ENCODE measurements around the gene IP6K2.

The IP6K2 gene

DNA sequence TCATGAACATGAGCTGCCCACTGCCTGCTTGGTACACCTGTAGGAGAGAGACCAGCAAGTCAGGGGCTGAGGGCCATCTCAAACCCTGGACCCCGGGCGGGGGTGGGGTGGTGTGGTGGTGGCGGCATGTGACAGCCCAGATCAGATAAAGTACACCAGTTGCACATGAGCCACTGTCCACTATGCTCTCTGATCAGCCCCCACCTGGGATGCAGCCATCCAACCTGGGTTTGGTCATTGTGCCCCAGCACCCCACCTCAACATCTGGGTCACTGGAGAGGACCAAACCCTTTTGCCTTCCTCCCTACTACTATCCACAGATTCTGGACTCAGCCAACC is 28.3 kb downstream of the IP6K2 start:
- DNase-seq (ENCODE audit: low spot score) = no peak

DNA sequence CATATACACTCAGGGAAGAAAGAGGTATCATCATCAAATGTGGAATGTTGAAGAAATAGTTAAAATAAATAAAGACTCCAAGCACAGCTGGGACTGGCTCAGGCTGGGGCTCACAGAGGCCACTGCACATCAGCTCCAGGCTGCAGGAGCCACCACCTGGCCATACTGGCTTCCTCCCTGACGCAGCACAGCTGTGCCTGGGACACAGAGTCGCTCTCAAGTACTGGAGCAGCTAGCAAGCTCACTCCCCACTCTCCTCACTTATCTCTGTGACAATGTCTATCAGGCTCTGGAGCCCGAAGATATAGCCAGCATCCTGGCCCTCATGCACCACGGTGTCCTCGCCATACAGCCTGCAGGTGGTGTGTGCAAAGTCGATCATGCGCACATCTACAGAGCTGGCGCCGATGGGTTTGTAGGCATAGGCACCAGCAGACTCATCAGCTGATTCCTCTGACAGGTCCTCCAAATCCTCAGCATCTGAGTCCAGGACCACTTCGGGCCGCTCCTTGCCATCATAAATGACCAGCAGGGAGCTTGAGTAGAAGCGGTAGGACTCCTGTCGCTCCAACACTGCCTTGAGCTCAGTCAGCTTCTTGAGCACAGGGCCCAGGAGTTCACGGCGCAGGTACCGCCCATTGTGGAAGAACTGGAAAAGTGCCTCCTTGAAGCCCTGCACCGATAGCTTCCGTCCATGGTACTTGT is 28.8 kb downstream of the IP6K2 start:
- no peak for DNase-seq (ENCODE audit: low spot score)

DNA sequence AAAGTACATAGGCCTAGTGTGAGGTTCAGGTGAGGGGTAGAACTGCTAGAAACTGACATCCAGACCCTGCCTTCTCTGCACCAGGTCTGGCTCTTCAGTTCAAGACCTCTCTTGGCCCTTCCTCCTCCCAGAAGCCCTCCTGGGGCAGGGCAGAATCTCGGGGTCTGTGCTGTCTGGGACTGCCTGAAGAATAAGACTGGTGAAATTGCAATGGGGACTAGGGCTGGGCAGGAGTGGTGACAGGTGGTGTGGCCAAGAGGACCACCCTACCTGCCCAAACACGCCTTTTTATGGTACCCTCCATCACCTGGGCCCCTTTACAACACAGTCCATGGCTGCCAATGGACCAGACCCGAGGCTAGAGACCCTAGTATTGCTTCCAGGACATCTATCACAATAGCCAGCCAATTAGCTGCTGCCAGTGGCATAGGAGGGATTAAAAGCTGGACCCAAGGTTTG is 29.8 kb downstream of the IP6K2 start:
- DNase-seq (ENCODE audit: low spot score) = no peak

DNA sequence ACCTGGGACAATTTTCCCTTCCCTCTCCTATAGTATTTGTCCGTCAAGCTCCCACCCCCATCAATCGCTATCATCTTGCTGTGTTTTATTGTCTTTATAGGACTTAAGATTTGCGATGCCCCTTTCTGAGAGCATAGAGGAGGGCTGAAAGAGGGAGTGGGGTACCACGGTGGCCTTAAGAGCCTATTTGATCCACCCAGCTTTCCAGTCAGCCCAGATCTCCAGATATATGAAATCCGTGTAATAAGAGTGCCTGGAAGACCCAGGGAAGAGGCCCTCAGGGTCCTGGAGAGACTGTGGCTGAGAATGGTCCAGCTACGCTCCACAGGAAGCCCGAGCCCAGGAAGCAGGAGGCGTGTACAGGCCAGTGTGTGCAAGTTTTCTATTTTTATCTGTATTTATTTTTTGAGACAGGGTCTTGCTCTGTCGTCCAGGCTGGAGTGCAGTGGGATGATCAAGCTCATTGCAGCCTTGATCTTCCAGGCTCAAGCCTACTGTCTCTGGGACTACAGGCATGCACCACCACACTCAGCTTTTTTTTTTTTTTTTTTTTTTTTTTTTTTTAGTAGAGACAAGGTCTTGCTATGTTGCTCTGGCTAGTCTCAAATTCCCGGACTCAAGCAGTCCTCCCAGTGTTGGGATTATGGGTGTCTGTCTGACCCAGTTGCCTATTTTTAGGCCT is 30.3 kb downstream of the IP6K2 start:
- DNase-seq (ENCODE audit: low spot score) = no peak

DNA sequence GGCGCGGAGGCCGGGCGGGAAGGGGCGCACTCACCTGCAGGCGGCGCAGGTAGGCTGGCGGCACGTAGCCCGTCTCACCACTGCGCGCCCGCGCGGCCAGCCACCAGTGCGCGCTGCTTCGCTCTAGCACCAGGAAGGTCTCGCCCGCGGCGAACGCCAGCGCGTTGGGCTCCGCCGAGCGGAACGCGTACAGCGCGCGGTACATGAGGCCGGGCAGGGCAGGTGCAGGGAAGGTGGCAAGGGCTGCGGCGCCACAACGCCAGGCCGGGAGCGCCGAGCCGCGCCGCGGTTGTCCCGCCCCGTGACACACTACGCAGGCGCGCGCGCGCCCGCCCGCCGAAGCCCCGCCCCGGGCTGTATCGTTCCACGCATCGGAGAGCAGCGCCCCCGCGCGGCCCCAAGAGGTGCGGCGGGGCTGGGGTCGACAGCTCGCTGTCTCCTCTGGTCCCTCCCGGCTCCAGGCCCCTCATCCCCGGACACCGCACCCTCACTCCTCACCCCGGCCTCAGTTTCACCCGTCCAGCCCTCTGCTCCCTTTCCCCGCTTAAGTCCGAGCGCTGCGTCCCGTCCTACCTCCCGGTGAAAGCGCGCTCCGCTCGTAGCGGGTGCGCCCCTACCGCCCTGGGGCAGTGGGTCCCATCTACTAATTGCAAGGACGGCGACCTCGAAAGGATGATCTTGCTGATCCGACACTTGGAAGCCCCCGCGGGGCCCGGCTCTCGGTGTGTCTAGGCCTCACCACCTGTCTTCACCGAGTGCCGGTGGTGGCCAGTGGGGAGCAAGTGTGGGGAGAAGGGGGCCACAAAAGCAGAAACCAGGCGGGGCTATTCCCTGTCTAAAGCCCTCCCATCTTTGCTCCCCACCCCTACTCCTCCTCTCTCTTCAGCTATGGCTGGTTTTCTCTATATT is 31.2 kb downstream of the IP6K2 start, which contains the start of gene NCKIPSD:
TSS of gene NCKIPSD (minus strand) at position 313 of the 909 bp plus-strand sequence. CDS start at position 205, 108 bp downstream.
- peak; percentile 89 for DNase-seq (ENCODE audit: low spot score)

DNA sequence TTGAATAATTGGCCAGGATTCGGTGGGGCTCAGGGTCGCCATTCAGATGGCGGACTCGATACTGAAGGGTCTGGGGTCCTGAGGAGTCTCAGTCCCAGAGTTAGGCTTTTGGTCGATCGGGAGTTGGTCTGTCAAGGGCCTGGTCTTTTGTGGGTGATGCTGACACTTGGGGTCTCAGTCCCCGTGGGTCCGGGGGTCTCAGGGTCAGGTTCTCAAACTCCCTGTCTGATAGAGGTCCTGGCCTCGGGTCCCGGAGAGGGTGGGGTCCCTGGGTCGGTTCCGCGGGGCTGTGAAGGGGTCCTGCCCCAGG is 31.8 kb downstream of the IP6K2 start:
- DNase-seq (ENCODE audit: low spot score) = no peak

DNA sequence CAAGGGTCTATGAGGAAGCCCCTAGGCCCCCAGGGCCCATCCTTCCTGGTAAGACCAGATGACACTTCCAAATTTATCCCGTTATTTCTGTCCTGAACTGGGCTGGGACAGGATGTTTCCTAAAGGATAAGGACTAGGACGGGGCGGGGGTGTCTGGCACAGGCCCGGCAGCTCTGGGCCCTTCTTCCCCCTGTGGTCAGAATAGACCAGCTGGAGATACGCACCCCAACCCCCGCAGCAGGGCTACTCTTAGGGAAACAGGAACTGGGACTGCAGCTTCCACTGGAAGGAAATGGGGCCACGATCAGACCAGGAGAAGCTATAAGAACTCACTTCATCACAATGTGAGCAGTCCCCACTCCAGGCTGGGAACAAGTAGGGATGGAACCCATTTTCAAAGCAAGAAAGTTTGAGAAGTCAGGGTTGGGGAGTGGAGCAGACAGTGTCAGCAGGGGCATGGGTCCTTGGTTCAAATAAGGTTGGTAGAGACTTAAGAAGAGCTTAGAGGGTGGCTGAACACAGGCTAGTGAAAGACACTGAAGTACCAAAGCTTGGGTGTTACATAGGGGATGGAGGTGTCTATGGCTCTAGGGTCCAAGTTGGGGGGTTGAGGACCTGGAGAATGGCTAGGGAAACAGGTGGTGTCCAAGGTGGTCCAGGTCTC is 32.4 kb downstream of the IP6K2 start:
- DNase-seq (ENCODE audit: low spot score) = no peak

DNA sequence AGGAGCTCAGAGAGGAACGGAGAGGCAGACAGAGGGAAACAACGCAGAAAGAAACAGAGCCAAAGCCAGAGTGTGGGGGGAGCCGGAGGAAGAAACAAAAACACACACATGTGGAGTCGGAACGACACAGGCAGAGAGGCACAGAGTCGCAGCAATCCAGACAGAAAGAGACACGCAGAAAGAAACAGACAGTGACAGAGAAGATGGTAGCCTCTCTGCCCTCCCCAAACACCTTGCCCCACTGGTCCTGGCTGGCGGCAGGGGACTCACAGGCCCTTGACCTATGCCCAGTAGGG is 33.0 kb downstream of the IP6K2 start:
- no peak for DNase-seq (ENCODE audit: low spot score)

DNA sequence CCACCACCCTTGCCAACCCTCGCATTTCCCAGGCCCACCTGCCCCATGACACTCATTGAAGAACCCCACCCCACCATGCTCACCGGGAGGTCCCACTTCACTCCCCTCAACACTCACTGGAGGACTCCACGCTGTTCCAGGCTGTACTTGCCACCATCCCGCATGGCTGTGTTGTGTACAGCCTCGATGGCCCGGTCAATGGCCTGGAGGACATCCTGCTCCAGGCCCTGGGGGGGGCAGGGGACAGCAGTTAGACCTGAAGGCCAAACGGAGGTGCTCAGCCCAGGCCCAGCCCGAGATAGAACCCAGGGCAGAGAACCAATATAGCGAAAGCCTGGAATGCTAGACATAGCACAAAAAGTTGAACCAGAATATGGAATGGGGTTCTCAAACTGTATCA is 34.2 kb downstream of the IP6K2 start:
- no peak for DNase-seq (ENCODE audit: low spot score)

DNA sequence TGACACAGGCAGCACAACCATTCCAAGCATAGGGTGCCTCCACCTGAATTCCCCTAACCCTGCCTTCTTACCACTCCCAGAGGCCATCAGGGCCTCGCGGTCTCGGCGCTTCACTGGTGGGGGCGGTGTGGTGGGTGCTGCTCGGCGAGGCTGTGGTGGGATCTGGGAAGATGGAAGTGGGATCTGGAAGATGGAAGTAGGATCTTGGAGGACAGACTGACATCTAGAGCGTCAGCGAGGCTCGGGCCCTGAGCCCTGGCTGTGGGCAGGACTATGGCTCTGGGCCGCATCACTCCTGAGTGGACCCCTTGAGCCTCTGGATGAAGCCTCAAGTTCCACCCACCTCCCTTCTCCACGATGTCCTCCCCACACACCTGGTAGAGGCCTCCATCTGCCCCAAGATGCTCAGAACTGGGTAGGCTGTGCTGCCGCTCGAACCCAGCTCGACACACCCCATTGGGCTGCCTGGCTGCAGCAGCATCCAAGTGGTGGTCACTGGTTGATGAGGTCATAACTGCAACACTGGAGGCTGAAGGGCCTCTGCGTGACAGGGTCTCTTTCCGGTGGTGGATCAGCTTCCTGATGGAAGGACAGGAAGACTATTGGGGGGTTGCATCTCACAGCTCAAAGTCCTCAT is 34.9 kb downstream of the IP6K2 start:
- DNase-seq (ENCODE audit: low spot score) = no peak

DNA sequence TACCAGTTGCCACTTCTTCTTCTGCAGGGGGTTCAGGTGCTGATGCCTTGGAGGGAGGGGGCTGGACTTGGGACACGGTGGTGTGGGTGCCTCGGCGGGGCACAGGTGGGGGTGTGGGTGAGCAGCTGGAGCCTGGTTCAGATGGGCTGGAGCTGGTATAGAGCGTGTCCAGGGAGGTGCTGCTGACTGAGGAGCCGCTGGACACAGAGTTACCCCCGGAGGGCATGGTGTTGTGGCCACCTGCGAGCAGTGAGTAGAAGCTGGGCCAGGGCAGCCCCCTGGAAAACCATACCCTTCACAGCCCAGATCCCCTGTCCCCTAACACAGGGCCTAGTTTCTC is 35.5 kb downstream of the IP6K2 start:
- DNase-seq (ENCODE audit: low spot score) = no peak

DNA sequence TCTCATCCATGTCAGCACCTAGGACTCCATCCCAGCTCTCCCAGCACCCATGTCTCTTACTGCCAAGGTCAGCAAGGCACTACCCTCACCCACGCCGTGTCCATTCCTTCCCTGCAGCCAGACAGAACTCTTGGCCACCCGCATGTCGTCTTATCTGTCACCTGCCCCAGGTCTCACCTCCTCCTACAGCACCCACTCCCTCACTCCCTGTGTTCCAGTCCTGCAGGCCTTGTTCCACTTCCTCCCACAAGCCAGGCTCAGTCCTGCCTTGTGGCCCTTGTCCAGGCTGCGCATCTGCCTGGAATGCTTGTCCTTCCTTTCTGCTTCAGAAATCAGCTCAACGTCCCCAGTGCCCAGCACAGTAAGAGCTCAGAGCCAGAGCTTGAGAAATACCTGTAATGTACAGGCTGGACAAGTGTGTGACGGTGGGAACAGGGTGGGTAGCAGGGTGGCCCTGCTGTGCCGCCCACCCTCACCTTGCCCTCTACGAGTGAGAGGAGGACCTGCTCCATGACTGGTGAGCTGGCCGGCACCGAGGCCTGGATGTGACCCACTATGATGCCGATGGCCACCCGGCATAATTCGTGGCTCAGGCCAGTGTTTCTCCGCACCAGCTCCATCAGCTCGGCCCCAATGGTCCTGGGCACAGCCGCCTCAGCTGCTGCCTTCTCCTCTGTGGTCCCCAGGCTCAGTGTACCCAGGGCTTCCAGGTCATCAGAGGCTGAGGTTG is 36.0 kb downstream of the IP6K2 start:
- no peak for DNase-seq (ENCODE audit: low spot score)

DNA sequence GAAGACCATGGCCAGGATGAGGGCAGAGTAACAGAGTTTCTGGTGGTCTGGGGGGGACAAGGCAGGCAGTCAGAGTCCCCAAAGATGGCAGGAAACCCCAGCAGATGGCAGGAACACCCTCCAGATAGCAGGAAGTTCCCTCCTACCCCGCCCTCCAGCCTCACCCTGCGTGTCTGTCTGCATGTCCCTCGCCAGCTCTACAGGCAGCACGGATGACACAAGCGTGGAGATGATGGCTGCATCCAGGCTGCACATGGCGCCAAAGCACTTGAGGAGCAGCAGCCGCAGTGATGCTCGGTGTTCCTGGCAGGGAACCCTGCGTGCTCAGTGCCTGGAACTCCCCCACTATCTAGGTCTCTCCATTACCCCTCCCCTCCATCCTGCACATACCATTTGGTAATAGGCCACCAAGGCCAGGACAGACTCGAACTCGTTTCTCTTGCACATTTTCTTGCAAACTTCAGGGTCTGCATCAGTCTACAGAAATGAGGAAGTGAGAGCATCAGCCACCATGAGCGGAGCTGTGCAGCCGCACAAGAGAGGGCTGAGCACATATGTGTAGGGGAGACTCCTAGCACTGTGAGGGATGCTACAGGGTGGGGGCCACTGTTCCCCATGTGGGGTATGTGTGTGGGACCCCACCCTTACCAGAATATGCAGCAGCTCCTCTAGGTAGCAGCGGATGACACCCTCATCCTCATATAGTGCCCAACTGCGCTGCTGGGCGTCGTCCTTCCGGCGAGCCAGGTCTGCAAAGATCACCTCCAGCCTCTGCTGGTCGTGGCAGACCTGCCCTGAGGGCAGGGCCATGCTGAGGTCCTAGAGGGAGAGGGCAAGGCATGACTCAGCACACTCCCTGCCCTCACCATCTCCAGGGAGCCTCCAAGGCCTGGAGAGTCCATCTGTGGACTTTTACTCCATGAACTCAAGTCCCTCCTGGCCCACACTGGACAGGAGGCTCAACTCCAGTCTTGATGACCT is 37.3 kb downstream of the IP6K2 start:
- no peak for DNase-seq (ENCODE audit: low spot score)

DNA sequence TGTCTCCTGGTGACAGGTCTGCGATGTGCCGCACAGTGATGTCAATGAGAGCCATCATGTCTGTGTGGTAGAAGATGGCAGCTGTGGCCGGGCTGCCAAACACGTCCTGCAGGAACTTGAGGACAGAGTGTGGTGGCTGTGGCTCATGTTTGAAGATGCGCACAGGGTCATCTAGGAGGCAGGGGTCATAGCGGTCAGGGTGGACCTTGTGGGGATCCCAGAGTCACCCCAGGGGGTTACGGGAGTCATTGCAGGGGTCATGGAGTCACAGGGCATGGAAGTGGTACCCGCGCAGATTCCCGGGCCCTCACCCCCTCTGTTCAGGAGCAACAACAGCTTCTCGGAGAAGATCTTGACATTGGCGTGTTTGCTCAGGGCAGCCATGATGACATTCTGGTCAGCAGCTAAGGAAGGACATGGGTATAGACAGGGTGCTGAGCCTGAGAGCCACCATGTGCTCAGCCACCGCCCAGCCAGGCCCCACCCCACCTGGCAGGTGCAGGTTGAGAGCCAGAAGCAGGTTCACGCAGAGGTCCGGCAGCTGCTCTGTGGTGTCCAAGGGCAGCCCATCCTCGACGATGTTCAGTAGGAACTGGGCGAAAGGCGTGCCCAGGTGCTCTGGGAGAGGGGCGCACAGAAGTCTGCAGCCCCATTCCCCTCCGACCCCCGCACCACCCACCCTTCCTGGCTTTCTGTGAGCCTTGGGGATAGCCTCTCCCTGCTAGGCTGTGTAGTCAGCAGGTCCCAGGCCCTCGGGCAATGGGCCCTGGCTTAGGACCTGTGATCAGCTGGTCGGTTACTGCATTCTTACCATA is 38.2 kb downstream of the IP6K2 start:
- DNase-seq (ENCODE audit: low spot score) = no peak

DNA sequence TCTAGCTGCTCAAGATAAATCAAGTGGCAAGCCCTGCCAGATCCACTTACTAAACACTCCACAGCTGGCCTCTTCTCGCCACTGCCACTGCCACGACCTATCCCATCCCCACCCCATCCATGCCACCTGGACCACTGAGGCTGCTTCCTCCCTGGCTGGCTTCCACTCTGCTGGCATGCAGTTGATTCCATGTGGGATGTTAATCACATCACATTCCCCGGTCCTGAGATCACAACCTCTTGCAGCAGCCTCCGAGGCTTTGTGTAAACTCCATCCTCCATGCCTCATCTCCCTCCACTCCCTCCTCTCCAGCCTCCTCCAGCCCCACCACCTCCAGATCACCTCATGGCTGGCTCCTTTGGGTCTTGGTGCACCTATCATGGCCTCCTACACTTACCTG is 39.0 kb downstream of the IP6K2 start:
- no peak for DNase-seq (ENCODE audit: low spot score)

DNA sequence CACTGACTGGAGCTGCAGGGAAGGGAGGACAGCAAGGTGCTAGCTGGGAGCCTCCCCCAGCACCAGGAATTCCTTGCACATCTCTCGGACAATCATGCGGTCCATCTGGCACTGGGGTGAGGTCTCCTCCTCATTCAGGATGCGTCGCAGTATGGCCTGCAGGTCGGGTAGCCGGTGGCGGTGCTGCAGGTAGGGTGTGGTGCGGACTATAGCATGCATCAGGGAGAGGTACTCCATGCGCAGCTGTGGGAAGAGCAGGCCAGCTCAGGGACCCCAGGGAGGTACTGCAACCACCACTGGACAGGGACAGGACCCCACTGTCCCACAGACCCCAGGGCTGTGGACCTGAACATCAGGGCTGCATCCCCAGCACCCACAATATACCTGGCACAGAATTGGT is 42.5 kb downstream of the IP6K2 start:
- no peak for DNase-seq (ENCODE audit: low spot score)

DNA sequence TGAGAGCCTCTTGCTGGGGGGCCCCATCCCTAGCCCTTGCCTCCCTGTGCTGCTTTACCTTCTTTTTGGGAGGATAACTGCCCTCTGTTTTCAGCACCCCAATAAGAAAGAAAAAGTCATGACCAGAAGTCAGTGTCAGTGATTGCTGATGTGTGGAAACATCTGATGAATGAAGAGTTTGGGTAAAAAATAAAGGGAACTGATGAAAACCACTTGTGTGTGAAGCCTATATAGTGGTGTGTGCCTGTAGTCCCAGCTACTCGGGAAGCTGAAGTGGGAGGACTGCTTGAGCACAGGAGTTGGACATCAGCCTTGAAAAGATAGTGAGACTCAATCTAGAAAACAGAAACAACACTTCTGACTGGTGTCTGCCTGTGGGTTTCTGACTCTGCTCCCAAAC is 44.5 kb downstream of the IP6K2 start:
- DNase-seq (ENCODE audit: low spot score) = no peak

DNA sequence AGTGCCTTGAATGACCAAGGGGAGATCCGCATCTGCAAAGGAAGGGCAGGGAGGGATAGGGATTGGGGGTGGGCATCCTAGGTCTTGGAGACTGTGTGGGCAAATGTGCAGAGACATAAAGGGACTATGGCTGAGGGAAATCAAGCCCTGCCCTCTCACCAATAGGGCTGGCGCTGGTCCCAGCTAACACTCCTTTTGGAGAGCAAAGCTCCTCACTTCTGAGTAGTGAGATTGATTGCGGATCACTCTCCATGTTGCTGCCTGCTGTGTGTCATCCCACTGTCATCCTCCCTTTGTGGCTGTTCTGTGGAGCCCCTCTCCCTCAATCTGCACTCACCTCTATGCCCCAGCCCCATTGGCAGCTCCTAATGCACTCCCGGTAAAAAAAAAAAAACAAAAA is 52.1 kb downstream of the IP6K2 start:
- no peak for DNase-seq (ENCODE audit: low spot score)

DNA sequence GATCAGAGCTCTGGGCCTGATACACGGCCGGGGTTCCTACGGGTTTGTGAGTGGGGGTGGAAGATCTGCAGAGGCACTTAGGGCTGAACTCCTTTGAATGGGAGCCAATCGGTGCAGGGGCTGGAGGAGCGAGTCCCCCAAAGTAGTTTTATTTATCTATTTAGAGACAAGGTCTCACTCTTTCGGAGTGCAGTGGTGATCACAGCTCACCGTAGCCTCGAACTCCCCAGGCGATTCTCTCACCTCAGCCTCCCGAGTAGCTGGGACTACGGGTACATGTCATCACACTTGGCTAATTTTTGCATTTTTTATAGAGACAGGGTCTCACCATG is 52.7 kb downstream of the IP6K2 start:
- DNase-seq (ENCODE audit: low spot score) = no peak
